ENCODE results near the gene KIDINS220.

- TF ChIP-seq CTCF (conservative IDR thresholded peaks at IDR 0.05 in 1 of 2, IDR thresholded peaks at IDR 0.05 in 1 of 2; ENCODE audit: extremely low read depth in 1 of 2, insufficient read depth in 1 of 2, low read depth in 1 of 2, low read length in 2 of 2) = no peak
- TF ChIP-seq EZH2 (IDR thresholded peaks at IDR 0.05; ENCODE audit: borderline replicate concordance, low read length) = no peak
These were observed 41.0 kb downstream of the KIDINS220 start for GRCh38 chr2:8796315-8796848.
